GM18873 (cell line): Measurements from ENCODE around the gene EBF3.

Source experiments
- ATAC-seq: cut with Tn5 transposase; IDR thresholded peaks from one replicate; pipeline ENCODE4 v1.9.1; 2021; ENCODE audit warnings: mild to moderate bottlenecking, moderate library complexity, moderate number of reproducible peaks; ENCODE audit not compliant: unreplicated experiment, low FRiP score

Gene EBF3

DNA sequence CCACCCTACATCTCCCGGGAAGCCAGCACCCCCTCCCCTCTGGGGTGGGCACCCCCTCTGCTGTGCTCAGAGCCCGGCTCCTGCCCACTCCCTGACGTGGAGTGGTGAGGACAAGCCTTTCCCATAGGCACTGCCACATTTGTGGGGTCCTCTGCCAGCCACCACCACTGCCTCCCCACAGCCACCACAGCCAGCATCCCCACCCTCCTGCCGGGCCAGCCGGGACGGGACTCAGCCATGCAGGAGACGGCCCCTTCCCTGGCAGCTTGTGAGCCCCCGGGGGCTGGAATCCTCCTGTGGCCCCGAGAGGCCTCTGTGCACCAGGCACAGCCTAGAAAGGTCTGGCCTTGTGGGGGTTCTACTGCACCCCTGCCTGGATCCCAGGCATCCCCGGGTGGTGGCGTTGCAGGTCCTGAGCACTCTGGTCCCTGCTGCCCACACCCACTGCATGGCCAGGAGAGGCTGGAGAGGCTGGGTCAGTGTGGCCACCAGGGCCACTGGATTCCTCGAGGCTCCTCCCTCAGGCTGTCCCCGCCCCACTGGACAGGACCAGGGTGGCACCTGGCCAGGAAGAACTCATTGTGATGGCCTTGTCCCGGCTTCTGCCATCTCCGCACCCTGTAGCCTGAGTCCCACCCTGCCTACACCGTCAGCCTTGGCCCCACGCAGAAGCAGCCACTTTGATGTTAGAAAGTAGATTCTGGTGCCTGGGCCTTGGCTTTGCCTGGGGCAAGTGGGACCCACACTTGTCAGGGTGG, 148.0 kb downstream of the EBF3 start:
- no peak for ATAC-seq

DNA sequence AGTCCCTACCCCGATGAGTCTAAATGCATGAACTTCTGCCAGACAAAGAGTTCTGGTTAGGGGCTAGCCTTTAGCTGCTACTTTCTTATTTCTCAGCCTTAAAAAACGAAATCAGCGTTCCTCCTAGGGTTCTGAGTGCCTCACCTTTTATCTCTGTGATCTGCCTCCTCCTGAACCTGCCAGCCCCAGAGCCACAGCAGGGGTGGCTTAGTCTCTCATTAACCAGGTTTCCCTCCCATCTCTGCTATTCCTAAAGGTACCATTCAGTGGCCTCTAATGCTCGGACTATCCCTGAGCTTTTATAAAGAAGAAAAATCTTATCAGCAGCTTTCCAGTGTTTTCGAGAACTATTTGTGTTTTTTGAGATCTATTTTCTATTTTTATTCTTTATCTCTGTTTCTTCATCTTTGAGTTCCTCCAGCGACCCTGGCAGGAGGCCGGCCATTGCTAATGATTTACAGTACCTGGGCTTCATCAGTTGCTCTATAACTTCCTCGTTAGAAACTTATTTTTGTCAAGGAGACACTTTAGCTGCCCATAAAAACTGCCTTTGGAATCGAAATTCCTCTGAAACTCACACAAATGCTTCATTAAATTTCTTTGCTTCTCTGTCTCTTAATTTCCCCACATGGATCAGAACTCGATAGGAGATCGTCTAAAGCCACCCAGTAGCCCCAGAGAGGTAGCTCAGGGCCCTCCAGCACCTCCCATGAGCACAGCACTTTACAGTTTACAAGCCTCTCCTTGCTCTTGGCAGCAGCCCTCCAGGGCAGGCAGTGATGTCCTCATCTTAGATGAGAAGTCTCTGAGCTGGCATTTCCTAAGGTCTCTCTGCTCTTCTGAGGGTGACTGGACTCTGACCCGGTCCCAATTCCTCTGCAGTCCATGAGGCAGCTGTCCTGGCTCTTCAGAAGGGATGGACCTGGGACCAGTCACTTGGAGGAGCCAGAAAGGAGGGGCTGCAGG, 149.1 kb downstream of the EBF3 start:
- ATAC-seq, result no peak

DNA sequence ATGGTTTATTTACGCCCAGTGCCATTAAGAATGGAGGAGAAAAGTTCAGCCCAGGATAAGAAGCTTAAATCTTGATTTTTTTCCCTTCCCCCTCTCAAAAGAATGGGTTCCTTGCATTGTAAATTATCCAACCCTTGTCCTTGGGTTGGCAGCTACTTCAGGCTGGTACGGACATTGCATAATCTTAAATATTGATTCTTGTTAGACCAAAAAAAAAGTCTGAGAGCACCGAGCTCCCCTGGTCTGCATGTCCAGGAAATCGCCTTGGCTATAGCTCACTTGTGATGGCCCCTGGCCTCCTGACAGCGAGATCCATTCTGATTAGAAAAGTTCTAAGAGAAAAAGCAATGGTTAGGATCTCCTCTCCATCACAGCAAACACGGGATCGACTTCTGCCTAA, 151.7 kb downstream of the EBF3 start:
- ATAC-seq, result no peak

DNA sequence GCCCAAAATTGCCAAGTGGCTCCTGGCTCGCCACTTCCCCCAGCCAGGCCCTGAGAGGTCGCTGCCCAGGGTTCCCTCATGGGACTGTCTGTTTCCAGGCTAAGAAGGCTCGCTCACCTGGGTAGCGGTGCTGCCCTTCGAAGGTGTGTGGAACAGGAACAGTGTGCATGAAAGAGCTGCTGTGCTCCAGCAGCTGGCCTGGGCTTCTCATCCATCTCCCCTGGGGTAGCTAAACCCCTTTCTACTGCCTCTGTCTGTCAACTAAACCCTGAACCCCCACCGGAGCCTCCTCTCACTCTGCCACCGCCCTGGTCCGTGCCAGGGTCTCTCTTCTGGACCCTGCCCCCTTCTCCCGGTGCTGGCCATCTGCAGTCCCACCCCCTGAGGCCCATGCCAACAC, 152.9 kb downstream of the EBF3 start:
- no peak for ATAC-seq

DNA sequence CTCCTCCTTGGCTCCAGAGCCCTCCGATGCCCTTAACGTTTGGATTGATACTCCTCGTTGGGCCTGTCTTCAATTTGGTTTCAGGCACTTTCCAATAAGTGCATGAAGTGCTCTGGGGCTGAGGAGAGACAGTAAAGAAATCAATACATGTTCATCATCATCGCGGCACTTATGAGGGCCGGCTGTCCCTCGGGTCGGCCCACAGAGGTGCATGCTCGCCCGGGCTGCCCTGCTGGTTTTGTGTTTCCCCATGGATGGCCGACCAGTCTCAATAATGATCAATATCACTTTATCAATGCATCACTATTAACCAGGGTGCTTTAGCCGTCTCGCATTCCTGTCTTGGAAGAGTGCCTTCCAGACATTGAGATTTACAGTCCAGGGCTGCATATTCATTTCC, 154.2 kb downstream of the EBF3 start:
- no peak for ATAC-seq

DNA sequence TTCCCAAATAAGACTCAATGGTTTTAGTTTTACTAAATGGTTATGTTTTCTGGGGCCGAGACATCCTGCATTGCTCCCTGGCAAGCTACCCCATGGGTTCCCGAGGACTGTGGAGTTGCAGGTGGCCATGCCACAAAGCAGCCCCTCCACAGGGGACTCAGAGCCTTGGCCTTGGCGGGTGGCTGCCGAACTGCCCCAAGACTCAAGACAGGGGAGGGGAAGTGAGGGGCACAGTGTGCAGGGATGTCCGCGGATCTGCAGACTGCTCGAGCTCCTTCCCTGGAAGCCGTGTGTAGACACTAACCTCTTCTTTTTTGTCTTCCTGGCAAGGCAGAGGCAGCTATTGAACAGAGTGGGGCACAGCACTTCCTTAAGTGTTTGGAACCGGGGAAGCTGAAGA, 154.6 kb downstream of the EBF3 start:
- no peak for ATAC-seq

DNA sequence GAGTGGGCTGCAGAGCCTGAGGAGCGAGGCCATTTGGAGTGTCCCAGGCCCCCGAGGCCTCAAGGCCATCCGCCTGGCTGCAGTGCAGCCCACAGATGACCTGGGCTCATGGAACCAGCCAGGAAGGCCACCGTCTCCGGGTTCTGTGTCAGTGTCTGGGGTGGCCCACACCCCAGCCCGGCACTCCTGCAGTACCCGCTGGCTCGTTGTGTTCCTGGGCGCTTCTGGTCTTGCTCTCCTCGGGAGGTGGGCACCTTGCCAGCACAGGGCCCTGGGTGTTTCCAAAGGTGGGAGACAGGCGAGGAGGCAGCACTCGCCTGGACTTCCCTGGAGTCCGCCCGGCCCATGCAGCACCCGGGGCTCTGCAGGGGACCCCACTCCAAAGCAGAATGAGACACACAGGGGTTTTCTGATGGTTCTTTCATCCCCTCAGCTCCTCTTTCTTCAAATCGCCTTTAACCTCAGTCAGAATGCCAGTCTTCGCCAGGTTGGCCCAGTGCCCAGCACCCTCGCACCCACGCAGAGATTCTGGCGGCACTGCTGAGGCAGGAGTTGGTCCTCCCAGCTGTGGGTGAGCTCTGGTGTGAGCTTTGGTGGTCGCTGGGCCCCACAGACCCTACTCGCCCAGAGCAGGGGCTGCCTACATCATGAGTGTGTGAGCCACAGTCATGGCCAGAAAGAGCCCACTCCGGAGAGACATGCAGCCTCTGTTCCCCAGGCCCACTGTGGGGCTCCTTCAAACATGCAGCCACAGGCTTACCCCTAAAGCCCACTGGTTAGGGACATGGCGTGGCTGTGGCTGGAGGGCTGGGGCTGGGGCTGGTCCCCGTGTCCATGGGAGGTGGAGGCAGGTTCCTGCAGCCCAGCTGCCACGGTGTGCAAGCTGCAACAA, 155.7 kb downstream of the EBF3 start:
- ATAC-seq, result no peak

DNA sequence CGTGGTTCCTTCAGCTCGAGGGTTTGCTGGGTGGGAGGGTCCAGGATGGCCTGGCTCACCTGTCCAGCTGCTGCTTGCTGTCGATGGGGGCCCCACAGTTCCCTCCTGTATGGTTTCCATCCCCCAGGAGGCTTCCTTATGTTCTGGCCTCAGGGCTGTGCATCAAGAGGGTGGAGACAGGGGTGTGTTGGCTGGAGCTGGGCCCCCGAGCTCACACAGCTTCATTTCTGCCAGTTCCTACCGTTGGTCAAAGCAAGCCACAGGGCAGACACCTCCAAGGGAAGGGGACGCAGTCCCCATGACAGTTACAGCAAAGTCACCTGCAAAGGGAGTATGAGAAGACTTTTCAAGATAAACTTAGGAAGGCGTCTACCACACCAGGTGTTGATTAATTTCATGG, 156.9 kb downstream of the EBF3 start:
- ATAC-seq, result no peak

DNA sequence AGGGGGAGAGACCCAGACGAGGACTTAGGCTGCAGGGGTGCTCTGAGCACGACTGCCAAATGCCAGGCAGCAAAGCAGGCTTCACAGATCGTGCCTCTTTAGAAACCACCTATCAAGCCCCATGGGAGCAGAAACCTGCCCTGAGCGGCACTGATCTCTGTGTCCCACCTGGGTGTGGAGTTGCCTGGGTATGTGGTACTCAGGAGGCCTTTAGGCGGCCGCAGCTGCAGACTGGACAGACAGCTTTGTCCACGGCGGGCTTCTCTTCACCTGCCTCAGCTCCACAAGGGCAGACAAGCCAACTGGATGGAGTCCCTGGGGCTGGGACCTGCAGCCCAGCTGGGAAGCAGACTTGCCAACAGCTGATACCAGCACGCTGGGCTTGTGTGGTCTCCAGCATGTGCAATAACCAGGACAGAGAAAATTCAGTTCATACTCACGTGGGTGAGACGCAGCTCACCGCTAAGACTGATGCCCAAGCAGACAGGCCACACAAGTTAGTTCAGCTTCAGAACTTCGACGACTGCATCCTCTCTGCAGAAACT, 163.2 kb downstream of the EBF3 start:
- no peak for ATAC-seq

DNA sequence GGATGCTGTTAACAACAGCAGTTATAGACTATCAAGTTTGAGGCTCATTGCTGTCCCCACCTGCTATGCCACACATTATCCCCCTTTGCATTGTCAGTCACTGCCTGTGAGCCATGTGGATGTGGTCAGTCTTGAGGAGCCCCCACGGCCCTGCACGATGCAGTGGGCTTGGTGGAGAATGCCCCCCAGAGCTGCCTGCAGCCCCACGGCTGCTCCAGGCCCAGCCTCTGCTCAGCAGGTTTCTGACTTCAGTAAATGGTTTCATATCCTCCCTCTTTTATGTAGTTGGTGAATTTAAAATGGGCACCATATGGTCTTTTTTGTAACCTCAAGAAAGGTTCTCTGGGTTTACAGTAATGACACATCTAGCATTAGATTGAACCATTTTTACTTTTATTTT, 164.1 kb downstream of the EBF3 start:
- ATAC-seq, result no peak

DNA sequence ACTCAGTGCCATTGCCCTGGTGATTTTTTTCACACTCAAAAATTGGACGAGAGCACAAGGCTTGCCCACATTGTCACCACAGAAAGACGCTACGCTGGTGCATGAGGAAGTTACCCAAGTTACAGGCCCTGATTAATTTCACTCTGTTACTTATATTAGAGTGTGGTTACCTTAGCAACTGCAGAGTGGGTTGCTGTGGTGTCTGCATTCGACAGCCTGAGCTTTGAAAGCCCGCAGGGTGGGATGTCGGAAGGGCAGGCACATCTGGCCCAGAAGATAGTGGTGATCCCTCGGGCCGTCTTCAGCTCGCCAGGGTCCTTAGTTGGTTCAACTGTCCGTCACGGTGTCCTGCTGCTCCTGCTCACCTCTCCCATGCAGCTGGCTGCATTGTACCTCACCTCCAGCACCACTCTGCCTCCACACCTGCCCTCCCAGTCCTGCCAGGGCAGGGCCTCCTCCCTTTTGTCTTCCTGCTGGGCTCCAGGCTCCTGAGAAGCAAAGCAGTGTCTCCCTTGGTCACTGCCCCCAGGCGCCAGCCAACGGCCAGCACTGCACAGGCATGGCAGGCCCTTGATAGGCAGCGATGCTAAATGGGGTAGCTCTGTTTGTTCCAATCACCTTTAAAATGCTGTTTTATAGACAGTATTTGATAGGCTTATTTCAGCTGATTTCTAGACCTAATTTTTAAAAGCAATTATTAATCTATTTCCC, 167.2 kb downstream of the EBF3 start:
- no peak for ATAC-seq

DNA sequence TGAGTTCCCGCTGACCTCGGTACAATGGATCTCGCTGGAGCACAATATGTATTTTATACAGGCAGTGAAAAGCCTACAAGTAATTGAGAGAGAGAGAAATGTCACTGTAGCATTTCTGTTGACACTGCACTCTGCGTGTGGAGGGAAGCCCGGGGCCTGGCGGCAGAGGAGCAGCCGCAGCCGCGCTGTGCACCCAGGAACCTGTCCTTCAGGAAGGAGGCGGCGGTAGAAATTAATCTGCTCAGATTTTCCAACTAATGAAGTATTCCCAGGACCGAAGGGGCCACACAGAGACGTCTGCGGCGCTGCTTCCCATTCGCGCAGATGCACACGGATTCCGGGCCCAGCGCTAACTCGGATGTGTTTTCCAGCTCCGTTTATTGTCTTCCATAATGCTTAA, 170.1 kb downstream of the EBF3 start:
- ATAC-seq, result no peak

DNA sequence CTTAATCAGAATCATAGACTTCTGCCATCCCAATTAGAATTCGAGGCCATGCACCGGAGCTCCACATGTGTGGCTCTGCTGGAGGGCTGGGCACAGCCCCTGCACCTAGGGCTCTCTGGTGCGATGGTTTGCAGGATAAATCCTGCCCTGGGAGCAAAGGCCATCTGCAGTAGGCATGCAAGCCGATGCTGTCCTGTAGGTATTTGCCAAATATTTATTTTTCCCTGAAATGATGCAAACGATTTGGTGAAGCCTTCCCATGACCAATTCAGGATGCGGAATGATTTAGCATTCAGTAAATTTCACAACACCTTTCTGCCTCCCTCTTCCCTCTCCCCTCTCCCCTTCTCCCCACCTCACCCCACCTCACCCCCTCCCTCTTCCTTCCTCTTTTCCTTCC, 170.6 kb downstream of the EBF3 start:
- no peak for ATAC-seq

DNA sequence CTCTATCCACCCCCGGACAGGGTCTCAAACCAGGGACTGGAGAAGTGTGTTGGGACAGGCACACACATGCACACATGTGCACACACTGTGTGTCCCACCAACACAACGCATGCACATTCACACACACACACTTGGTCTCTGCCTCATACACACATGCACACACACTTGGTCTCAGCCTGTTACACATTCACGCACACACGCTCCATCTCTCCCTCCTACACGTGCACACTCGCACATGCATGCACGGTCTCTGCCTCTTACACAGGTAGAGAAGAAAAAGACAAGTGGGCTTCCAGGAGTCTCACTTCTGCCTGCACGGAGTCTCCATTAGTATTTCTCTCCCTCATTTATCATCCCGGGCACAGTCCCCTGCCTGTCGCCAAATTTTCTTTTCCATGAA, 171.2 kb downstream of the EBF3 start:
- no peak for ATAC-seq

DNA sequence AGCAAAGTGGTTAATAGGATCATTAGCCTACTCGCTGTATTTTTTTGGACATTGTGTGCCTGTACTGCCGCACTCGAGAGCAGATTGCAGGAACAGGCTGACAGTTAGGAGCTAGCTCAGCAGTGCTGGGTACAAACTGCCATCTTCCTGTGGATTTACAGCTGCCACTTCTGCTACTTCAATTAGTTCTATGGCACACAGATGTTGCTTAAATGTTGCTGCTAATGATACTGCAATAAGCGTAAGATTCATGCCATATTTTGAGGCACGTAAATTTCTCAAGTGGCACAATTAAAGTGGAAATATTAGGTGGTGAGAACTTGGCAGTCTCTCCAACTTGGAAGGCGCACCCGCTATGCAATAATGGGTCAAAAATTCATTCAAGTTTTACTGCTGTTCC, 171.9 kb downstream of the EBF3 start:
- no peak for ATAC-seq

DNA sequence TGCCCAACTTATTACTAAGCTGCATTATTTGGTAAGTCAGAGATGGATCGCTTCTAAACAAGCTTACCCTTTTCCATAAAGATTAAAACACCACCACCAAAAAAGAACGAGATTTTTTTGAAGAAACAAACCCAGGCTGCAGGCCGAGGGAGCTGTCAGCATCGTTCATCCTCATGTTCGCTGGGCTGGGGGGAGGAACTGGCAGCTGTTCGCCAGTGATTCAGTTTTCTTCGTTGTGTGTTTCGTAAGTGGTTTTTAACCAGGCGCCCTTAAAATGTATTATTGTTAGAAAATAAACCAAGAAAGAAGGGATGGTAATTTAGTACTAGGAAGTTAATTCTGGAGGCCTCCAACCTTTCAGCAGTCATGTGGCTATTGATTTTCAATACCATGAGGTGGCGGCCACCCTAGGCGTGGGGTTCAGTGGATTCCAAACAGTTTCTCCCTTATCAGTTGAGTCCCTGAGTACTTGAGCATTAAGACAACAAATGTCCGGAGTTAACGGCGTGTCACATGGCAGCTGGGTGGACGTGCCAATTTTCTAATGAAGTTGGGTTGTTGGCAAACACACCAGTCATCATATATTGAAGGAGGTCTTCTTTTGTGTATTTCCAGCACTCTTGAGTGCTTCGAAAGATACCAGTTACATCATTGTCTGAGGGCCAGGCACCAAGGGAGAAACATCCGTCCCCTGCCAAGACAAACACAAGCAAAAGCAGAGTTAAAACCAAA, 173.2 kb downstream of the EBF3 start:
- no peak for ATAC-seq

DNA sequence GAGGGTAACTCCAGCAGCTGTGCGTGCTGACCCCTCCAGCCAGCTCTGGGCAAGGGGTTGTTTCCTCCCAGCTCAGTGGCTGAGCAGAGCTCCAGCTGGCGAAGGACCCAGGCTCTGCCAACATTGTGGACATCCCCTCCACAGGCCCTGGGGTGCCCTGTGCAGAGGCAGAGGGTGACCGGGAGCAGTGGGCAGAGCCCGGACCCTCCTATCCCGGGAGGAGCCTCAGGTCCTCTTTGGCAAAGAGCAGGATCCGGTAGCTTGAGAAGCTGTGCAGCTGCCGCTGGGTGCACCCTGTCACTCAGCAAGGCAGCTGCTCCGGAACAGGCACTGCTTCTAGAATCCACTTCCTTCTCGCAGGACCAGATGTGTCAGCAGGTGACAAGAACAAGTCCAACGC, 175.9 kb downstream of the EBF3 start:
- no peak for ATAC-seq

DNA sequence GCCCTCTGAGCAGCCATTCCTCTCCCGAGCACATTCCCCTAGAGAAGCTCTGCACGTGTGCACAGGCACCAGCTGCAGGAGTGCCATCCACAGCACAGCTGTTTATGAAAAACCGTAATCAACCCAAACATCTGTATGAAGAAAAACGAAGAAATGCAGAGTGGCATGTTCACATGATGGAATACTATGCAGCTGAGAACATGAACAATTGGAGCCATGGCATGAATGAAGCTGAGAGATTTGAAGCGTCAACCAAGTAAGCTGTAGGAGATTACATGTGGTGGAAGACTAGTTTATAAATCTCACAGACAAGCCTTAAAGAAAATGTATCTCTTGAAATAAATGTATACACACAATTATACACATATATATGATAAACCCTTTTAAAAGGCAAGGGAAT, 176.5 kb downstream of the EBF3 start:
- no peak for ATAC-seq

DNA sequence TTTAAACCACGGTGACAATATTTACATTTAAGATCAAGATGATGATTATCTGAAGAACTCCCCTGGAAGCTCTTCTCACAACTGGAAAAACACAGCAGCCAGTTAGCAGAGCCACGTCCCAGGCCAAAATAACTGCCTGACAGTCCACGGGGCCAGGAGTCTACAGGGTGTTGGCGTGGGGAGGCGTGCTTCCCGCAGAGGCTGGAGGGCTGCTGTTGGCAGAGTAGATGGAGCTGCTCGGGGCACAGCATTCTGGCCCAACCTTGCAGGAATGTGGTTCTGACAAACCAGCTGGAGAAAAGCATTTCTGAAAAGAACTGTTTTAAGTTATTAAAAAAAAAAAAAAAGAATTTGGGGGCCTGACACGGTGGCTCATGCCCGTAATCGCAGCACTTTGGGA, 177.9 kb downstream of the EBF3 start:
- ATAC-seq, result no peak
